Left lobe of liver (tissue), 2 donors: ENCODE results near the gene PACSIN3. TPM values are rescaled to one million over a fixed set of nuclear protein-coding genes. Genes with fewer than 3 reads are reported as not detected.
A peak's percentile ranks its signal among the peaks of the same experiment; 100 is the strongest.

Experiments used
- ATAC-seq: fragments of 200-7000 bp; cut with Tn5 transposase; one replicate; pipeline ENCODE4 v1.9.1; 2020; ENCODE audit warnings: mild to moderate bottlenecking, moderate library complexity
- DNase-seq: peaks from one replicate; pipeline ENCODE4 v3.0.0-alpha.2; 2020; ENCODE audit warnings: low spot score
- total RNA-seq: library from RNA; stranded (reverse); gene quantifications from one replicate; pipeline ENCODE4 v1.2.1, GENCODE V29; 2021
- donor health status: DM: no; HTN: no; CAD: no; lungs with moderate emphysema.
- donor health status: DM: no; HTN: yes; CAD: no.

The PACSIN3 gene
- total RNA-seq, 1 donor from 2014 or later, result 32.8 TPM

DNA sequence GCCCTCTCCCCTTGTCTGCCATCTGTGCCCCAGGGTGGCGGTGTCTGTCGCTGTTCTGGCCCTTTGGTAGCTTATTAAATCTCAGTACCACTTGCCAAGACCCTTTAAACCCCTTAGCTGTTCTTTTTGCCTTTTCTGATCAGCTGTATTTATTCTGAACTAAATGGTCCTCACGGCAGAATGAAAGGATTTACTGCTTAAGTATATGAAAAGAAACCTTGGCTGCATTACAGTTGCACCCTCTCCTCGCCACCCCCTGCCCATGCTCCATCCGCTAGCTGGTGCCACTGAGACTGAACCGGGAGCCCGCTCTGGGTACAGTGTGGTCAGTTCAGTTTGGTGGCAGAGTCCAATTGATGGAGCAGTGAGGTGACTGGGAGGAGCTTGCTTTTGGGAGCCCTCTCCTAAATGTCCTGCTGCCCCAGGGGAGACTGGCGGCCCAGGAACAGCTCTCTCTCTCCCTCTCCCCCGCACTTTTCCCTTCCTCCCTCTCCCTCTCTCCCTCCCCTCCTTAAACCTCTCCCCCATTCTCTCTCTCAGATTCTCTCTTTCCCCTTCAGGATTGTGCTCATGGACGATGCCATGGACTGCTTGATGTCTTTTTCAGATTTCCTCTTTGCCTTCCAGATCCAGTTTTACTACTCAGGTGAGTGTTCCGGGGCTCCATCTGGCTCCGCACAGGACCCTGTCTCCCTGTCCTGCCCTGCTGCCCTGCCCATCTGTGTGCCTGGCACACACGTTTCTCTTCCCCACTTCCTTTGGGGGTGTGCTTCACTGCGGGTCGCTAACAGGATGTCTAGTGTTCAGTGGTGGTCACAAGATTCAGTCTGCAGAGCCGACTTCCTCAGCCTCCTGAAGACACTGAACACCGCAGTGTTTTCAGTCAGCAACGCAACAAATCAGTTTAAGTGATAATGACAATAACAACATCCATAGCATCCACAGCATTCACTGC lies 31.3 kb downstream of the PACSIN3 start:
- DNase-seq (no peak), ATAC-seq (no peak)

DNA sequence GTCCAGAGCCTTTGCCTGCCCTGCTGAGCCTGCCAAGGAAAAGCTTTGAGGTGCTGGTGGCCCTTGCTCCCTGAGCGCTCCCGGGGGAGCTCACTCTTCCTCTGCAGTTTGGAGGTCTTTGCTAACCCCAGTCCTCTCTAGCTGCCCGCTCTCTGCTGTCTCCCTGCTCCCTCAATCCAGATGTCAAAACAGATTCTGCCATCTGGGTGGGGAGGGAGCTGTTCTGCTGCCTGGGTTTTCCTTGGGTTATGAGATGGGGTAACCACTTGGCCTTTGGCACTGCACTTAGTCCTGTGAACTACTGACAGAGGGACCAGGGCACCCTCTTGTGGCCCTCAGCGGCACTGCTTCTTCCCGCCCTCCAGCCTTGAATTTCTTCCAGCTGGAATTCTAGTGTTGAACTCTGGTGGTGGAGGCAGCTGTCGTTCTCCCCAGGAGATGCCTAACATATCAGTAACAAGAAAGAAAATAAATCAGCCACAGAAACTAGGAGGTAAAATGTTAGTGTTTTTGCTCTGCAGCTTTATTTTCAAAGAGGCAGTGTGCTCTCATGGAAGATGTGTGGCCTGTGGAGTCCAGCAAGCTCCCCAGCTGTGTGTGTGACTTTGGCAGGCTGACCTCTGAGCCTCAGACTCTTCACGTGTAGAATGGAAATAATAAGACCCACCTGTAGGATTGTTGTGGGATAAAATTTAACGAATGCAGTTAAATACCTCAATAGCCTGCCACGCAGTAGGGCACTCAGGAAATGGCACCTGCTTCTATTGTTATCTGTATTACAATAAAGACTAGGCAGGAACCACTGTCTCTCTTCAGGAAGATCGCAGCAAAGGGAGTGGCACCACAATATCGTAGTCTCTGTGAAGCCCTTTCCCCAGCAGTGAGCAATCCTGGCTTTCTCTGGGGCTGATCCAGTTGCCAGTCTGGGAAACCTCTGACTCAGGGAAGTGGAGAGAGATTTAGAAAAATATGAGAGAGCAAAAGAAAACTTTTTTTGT lies 33.0 kb downstream of the PACSIN3 start:
- DNase-seq (peak; percentile 84), ATAC-seq (peak; percentile 97)

GRCh38 chr11:47152126-47152952 lies 33.9 kb downstream of the PACSIN3 start:
- DNase-seq (no peak), ATAC-seq (no peak)

DNA sequence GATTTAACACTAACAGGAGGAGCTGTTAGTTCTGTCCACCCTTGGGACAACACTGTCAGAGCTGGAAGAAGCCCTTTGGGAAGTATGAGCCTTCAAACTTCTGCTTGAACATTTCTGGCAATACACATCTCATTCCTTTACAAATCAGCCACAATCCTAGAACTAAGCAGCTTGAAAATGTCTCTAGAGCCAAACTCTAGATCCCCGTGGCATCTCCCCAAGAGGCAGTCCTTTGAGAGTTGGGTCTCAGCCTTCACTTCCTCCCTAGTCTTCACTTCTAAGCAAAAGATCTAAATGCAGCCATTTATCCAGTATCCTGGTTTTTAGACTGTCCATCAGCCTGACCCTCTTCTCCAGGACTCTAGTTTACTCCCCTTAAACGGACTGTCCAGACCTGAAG lies 36.5 kb downstream of the PACSIN3 start:
- ATAC-seq (no peak), DNase-seq (no peak)

- DNase-seq (no peak), ATAC-seq (no peak)
Observed at GRCh38 chr11:47148903-47149531, 37.2 kb downstream of the PACSIN3 start.

DNA sequence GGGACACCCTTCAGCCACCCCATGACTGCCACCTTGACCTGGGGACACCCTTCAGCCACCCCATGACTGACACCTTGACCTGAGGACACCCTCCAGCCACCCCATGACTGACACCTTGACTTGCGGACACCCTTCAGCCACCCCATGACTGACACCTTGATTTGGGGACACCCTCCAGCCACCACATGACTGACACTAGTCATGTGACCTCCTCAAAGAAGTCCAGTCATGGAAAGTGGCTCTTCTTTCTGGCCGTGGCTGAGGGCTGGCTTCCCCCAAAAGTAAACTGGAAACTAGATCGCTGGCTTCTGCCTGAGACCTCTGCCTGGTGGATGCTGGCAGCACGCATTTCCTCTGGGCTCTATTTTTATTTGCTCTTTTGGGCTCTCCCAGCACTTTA lies 38.0 kb downstream of the PACSIN3 start:
- ATAC-seq, result no peak
- no peak for DNase-seq

- no peak for ATAC-seq
Observed at GRCh38 chr11:47147681-47148080, 38.6 kb downstream of the PACSIN3 start.

DNA sequence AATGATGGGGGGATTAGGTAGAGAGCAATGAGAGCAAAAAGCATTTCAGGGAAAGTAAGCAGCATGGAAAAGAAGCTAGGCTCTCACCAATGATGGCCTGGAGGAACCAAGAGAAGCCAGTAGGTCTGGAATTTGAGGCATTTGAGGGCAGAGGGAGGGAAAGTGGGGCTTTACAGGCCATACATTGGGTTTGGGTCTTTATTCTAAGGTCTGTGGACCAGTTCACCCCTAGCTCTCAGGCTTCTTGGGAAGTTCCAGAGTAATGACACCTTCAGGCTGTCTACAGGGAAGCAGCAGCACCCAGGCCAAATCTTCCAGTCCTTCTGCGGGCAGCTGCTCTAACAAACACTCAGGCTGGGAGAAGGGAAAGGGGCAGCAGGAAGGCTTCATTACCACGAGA lies 39.0 kb downstream of the PACSIN3 start:
- no peak for DNase-seq

More at GRCh38 chr11:47147681-47148080, 38.6 kb downstream of the PACSIN3 start:
- no peak for DNase-seq

GRCh38 chr11:47144541-47144940 lies 41.7 kb downstream of the PACSIN3 start:
- no peak for DNase-seq
- ATAC-seq, result no peak

More for the DNA sequence above, 39.0 kb downstream of the PACSIN3 start:
- no peak for ATAC-seq

GRCh38 chr11:47143322-47143721 lies 42.9 kb downstream of the PACSIN3 start:
- ATAC-seq (no peak), DNase-seq (no peak)

DNA sequence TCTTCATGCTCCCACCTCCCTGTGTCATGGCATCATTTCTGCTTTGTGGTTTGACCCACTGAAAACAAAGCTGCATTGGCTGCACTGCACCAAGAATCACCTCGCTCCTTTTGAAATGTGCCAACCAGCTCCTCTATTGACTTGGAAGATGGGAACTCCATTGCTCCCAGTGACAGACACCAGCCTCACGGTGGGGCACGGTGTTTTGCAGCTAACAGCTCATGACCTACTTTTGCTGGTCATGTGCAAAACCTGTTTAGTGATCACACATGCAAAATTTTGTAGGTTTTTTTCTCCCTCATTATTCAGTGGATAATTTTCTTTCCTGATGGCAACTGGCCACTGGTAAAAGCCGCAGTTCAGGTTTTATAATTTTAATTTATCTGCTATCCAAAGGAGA lies 46.4 kb downstream of the PACSIN3 start:
- no peak for DNase-seq
- ATAC-seq, result no peak

GRCh38 chr11:47137476-47137875 lies 48.8 kb downstream of the PACSIN3 start:
- ATAC-seq (no peak), DNase-seq (no peak)

- no peak for ATAC-seq
- no peak for DNase-seq
Observed at GRCh38 chr11:47136921-47137320, 49.3 kb downstream of the PACSIN3 start.

GRCh38 chr11:47136327-47136726 lies 49.9 kb downstream of the PACSIN3 start:
- ATAC-seq (no peak), DNase-seq (no peak)

DNA sequence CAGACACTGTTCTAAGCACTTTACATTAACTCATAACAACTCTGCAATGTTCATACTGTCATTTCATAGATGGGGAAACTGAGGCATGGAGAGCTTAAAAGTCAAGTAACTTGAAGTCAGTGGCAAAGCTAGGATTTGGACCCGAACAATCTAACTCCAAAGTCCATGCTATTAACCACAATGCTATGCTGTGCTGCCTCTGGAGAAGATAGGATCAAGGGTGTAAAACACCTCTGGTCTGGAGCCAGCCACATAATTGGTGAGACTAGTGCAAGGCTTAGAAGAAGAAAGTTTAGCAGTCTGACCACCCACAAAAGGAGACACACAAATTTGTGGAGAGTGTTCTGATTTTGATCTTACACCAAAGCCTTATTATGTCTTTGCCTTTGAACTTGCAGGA lies 53.3 kb downstream of the PACSIN3 start:
- DNase-seq (no peak), ATAC-seq (no peak)

DNA sequence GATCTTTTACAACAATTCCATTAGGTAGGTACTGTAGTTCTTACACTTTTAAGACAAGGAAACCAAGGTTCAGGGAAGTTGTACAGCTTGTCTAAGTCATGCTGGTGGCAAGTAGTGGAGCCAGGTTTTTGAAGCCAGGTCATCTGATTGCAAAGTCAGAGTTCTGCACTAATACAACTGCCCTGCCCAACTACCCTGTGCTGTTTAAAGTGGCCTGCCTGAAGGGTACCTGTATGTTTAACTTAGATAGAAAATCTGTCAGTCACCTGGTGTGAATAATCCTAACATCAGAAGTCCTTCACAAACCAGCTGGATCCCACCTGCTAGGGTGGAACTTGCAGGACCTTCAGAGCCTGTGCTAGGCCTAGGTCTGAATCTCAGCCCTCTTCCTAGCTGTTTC lies 53.7 kb downstream of the PACSIN3 start:
- DNase-seq, result no peak
- ATAC-seq, result no peak

DNA sequence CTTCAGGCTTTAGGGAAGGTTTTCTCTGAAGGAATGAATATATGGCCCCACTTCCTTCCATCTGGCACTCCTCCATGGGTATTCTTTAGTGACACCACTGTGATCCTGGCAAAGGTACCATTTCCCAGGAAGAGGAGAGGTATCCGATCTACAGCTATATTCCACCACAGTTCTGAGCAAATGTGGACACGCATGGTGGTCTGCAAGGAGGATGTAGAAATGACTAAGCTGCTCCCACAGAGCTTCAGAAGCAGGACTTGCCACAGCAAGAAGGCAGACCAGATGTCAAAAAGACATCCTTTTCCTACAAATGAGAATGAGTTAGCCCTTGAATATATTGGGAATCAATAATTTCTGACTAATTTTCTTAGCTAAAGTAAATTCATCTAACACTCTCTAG lies 55.1 kb downstream of the PACSIN3 start:
- DNase-seq (no peak), ATAC-seq (no peak)

GRCh38 chr11:47130543-47130942 lies 55.7 kb downstream of the PACSIN3 start:
- DNase-seq (no peak), ATAC-seq (no peak)
